GM19455 (cell line): ENCODE measurements around the gene NDUFS5.
"Not testable (repeated sequence)": the region's sequence is repeated elsewhere in the genome, so short reads cannot be mapped to it uniquely, and the experiment has no call there.

Experiments used
- ATAC-seq: cut with Tn5 transposase; IDR thresholded peaks from one replicate; pipeline ENCODE4 v1.9.1; 2021; ENCODE audit not compliant: unreplicated experiment

NDUFS5 gene

DNA sequence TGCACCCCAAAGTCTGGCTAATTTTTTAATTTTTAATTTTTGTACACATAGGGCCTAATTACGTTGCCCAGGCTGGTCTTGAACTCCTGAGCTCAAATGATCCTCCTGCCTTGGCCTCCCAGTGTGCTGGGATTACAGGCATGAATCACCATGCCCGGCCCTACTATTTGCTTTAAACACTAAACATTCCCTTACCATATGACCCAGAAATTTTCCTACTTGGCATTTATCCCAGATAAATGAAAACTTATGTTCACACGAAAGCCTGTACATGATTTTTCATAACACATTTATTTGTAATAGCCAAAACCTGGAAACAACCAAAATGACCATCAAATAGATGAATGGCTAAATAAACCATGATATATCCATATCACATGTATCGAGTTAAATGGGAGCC, 35.8 kb downstream of the NDUFS5 start:
- no peak for ATAC-seq

DNA sequence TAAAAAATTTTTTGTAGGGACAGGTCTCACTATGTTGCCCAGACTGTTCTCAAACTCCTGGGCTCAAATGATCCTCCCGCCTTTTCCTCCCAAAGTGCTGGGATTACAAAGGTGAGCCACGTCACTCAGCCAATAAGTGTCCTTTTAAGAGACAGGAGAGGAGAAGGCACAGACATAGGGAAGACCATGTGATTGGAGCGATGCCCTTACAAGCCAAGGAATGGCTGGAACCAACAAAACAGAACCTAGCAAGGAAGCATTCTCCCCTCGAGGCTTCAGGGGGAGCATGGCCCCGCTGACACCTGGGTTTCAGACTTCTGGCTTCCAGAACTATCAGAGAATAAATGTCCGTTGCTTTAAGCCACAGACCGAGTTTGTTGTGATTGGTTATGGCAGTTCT, 37.0 kb downstream of the NDUFS5 start:
- ATAC-seq, result no peak

DNA sequence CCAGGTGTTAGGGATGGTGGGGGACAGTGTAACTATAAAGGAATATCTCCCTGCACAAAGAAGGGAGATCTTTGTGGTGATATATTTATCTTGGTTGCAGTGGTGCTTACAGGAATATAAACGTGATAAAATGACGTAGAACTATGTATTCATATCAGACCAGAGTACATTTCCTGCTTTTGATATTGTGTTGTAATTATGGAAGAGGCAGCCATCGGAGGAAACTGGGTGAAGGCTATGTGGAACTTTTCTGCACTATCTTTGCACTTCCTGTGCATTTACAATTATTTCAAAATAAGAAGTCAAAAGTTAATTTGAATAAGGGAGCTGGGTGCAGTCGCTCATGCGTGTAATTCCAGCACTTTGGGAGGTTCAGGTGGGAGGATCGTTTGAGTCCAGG, 37.6 kb downstream of the NDUFS5 start:
- no peak for ATAC-seq

DNA sequence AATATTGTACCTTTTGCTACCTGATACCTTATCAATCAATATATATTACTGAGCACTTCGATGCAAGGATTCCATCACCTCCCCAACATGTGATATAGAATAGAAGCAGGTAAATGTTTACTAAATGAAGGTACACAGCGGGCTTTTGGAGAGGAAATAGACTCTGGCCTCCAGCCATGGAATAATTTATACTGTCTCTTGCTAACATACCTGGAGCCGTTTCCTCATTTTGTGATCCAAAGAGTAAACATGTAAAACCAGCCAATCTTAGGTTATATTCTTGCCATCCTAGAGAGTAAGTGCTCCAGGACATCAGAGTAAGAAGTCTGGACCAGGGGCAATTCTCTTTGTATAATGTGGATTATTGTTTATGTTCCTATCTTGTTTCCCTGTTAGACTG, 39.4 kb downstream of the NDUFS5 start:
- ATAC-seq, result no peak

DNA sequence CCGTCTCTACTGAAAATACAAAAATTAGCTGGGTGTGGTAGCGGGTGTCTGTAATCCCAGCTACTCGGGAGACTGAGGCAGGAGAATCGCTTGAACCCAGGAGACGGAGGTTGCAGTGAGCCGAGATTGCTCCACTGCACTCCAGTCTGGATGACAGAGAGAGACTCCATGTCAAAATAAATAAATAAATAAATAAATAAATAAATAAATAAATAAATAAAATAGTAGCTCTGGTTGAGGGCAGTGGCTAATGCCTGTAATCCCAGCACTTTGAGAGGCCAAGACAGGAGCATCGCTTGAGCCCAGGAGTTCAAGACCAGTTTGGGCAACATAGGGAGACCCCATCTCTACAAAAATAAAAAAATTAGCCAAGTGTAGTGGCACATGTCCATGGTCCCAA, 42.1 kb downstream of the NDUFS5 start:
- not testable (repeated sequence) for ATAC-seq

DNA sequence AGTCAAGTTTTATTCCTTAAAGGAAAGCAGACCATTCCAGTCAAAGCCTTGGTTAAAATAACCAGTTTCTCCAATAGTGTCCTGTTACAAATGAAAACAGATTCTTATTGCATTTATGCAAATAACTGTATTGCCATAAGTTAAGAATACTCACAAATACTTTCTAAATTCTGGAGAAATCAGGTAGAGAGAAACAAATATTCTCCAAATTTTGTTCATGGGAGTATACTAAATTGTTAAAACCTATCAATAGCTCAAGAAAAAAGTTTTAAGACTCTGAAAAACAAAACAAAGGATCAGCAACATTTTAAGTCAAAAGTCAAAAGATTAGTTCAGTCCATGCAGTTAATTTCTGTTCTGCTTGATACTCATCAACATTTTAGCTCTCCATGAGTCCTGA, 45.4 kb downstream of the NDUFS5 start:
- ATAC-seq, result not testable (repeated sequence)

DNA sequence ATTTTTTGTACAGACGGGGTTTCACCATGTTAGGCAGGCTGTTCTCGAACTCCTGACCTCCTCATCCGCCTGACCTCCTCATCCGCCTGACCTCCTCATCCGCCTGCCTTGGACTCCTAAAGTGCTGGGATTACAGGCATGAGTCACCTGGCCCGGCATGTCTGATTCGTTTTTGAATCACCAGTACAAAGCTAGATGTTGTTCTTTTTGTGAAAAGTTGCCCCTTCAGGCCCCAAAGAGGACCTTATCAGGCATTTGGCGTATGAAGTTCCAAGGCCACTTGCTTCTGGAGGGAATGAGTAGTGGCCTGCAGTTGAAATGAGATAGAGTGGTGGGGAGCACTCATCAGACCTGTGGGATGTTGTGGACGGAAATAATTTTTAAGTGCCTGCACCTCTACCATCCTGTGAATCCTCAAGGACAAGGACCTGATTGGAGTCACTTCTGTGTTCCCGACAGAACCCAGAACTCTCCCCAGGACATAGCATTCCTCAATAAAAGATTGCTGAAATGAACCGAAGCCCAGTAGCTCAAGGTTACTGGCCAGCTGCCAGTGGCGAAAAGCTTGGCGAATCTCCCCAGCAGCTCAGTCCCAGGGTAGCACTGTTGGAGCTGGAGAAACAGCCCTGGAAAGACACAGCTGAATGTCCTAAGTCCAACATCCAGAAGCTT, 50.1 kb downstream of the NDUFS5 start:
- ATAC-seq, result no peak

DNA sequence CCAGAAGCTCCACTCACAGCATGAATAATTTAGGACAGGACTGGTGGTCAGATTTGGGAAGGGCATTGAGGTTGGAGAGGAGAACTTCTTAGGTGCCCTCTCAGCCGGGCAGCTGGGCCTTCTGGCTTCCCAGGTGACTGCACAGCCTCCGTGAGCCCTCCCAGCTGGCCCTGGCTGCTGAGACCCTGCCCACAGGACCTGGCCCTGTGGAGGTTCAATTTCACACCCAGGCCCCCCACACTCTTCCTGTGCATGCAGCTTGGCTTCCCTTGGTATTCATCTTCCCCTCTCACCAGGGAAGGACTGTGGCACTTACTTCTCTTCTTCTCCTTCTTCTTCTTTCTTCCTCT, 50.6 kb downstream of the NDUFS5 start:
- ATAC-seq, result no peak

DNA sequence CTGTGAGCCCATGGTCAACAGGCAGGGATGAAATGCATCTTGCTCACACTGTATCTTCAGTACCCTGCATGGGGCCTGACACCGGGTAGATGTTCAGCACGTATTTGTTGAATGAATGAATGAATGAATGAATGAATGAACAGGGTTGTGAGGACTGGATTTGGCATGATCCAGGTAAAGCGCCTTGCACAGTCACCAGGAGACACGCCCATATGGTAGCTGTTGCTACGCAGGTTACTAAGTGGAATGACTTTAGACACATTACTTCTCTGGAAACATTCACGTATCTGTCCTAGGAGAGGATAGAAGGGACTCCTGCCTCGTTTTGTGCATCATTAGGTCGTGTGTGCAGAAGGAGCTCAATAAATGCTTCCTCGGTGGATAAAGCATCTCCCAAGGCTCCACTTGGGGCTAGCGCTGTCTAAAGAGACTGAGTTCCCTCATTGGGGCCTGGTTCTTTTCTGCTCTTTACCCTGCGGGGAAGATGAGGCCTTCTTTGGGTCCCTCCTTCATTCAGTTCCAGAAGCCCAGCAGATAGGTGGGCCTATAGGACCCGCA, 54.2 kb downstream of the NDUFS5 start:
- ATAC-seq, result no peak

DNA sequence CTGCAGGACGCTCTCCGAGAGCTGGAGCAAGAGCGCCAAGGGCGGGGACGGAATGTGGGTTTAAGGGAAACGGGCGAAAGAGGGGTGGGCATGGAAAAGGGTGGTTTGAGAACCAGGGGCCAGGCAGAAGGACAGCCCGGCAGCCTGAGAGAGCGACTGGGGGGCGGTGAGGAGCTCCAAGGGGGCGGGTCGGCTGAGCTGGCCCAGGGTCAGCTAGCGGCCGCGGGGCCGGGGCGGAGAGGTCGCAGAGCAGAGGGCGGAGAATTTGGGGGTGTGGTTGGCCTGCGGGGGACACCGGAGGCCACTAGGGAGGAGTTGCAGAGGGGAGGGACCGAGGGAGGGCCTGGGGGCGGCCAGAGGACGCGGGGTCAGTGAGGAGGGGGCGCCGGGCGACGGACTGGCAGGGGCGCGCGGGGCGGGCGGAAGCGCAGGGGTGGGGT, 54.7 kb downstream of the NDUFS5 start:
- no peak for ATAC-seq

DNA sequence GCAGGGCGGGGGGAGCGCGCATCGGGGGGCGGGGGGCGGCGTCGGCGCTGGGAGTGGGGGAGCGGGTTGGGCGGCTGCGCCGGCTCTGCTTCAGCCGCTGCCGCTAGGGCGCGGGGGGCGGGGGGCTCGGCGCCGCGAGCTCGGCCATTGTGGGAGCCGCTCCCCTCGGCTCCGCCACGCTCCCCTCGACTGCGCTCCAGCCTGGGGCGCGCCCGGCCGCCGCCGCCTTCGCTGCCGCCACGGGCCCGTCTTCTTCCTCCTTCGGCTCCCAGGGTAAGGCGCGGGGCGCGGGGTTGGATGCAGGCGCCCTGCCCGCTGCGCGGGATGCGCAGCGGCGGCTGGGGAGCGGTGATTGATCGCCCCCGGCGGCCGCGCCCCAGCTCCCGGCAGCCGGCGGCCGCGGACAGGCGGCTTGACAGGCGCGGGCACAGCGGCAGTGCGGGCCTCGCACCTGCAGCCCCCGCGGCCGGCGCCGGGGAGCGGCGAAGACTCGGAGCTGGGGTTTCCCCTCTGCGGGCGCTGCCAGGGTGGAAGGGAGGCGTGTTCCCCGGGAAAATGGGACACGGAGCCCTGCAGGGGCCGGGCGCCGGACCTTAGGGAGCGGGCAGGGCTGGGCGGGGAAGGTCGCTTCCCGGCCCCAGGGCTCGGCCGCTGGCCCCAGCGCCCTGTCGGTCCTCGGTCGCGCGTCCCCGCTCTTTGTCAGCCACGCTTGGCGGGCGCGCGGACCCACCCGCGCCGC, 55.3 kb downstream of the NDUFS5 start:
- no peak for ATAC-seq

DNA sequence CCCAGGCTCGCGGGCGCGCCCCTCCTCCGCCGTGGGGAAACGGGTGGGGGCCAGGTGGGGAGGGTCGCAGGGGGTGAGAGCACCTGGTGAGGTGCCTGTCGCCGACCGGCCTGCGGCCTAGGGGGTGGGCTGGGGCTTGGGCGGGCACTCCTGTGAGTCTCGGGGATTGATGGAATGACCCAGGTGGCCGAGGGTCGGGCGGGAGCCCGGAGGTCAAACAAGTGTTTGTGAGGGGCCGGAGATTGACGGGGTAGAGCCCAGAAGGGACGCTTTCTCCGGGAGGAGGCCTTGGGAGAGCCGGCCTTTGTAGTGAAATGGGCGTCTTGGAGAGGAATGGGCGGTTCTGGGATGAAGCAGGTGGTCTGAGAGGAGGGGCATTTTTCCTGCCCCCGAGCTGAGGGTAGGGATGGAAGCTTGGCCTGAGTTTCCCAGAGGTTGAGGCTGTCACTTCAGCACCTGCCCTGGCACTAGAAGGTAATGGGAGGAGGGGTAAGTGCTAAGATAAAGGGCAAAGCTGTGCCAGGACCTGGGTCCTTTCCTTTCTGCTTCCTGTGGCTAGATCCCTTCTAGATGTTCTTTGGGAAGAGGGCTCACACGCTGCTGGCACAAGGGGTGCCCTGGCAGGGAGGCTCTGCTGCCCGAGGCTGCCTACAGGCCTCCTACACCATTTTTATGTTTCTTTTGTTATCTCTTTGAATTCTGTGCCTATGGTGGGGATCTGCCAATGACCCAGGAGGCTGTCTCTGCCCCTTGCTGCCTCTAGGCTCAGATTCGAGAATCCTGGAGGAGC, 56.1 kb downstream of the NDUFS5 start:
- no peak for ATAC-seq

DNA sequence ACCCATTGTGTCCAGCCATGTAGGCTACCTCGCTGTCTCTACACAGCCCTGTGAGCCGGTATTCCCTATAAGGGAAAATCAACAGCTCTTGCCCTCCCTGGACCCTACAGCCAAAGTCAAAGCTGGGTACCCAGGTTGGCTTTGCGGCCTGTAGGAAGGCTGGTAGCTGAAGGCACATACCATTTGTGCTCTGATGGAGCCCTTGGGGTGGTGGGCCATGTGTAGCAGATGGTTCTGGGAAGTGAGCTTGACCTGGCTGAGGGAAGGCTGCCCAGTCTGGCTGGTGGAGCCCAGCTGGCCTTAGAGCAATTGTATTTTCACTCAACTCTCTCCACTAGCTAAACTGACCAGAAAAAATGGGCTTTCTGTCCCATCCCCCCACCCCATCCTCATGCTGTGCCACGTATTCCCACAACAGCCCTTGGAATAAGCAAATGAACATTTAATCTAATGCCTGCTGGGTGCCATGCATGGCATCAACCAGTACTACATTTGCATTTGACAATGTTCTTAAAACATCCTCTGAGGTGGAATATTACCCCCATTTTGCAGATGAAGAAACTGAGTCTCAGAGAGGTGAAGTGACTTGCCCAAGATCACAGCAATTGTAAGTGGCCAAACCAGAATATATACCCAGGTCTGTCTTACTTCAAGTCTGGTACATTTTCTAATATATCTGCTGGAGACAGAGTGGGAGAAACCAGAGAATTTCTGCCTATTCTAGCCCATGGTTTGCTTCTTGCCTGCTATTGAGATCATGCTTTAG, 56.8 kb downstream of the NDUFS5 start:
- no peak for ATAC-seq

DNA sequence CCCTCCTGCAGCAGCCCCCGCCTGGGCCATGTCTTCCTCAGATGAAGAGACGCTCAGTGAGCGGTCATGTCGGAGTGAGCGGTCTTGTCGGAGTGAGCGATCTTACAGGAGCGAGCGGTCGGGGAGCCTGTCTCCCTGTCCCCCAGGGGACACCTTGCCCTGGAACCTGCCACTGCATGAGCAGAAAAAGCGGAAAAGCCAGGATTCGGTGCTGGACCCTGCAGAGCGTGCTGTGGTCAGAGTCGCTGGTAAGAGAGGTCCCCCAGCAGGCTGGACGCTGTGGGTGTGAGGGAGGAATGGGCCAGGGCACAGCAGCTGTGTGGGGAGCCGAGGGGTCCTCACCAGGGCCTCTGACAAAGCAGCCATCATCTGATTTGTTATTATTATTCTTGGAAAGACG, 58.0 kb downstream of the NDUFS5 start:
- ATAC-seq, result no peak
